HEK293T (cell line): Measurements from ENCODE around the gene VPS13A.

Experiments used
- ARNT ChIP-seq: fragments of 450-650 bp; IDR thresholded peaks from 2 replicates; pipeline ENCODE4 v1.6.1; 2017; ENCODE audit warnings: mild to moderate bottlenecking
- FOXM1 ChIP-seq: fragments of 450-650 bp; IDR thresholded peaks from 2 replicates; pipeline ENCODE4 v1.6.1; 2017; ENCODE audit warnings: mild to moderate bottlenecking, borderline replicate concordance
- LEF1 ChIP-seq: fragments of 450-650 bp; IDR thresholded peaks from 2 replicates; pipeline ENCODE4 v1.6.1; 2017; ENCODE audit warnings: mild to moderate bottlenecking, borderline replicate concordance
- TARDBP ChIP-seq: fragments of 450-650 bp; IDR thresholded peaks from 2 replicates; pipeline ENCODE4 v1.6.1; 2016

GRCh38 chr9:77427256-77427927 is 250.1 kb downstream of the VPS13A start:
- no peak for TF ChIP-seq TARDBP
- TF ChIP-seq FOXM1, result no peak
- no peak for TF ChIP-seq LEF1
- no peak for TF ChIP-seq ARNT
